NCI-H2081 treated with DMSO at 0.1 percent for 48 hours (cell line): Measurements from ENCODE around the gene PNMA8B.

Experiments used
- DNase-seq: peaks from one replicate; lab custom pipeline; 2025; lab: John Stamatoyannopoulos, UW

The PNMA8B gene

GRCh38 chr19:46453661-46454060 lies 42.0 kb downstream of the PNMA8B start:
- DNase-seq, result no peak

DNA sequence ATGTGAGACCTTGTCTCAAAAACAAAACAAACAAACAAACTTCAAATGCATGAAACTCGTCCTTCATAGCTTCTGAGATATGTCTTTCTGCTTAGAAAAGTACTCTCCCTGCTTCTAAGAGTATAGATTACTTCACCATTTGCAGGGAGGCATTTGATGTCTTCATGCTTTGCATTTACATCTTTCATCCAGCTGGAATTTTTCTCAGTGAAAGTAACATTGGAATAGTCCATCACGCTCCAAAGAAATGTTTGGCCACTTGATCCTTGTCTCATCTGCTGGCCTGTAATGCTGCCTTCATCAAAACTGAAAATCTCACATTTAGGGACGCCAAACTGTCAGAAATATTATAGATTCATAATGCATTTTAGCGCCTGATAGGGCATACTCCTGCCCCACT lies 43.5 kb downstream of the PNMA8B start:
- no peak for DNase-seq

GRCh38 chr19:46451352-46451751 lies 44.3 kb downstream of the PNMA8B start:
- no peak for DNase-seq

DNA sequence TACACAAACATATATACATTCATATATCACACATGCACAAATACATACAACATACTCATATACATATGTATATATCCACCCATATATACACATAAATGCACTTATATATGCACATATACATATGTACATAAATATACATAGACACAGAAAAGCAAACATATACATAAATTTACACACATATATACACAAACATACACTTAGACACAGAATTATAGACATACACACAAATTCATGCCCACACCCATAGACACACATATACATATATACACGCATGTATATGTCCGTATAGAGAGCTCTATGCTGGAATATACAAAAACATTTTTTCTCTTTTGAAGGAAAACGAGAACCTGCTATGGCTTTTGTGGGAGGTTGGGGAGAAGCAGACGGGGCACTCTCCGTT lies 44.9 kb downstream of the PNMA8B start:
- DNase-seq, result no peak

- DNase-seq, result no peak
Measured at GRCh38 chr19:46449228-46449627, 46.4 kb downstream of the PNMA8B start.

GRCh38 chr19:46448601-46449000 lies 47.1 kb downstream of the PNMA8B start:
- DNase-seq, result no peak

DNA sequence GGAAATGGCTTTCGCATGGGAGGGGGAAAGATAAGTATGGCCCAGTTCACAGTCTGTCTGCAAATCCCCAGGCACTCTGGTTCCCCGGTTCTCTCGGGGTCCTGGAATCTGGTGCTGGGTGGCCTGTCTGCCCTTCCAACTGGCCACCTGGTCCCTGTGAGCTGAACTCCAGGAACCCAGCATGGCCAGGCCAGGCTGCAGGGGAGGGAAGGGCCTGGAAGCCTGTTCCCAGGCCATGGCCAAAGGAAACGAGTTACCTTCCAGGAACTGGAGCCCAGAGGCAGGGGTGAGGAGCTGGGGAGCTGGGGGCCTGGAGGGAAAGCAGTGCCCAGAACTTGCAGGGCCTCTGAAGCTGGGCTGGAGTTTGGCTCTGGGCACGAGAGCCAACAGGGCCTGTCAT lies 47.8 kb downstream of the PNMA8B start:
- DNase-seq, result no peak

DNA sequence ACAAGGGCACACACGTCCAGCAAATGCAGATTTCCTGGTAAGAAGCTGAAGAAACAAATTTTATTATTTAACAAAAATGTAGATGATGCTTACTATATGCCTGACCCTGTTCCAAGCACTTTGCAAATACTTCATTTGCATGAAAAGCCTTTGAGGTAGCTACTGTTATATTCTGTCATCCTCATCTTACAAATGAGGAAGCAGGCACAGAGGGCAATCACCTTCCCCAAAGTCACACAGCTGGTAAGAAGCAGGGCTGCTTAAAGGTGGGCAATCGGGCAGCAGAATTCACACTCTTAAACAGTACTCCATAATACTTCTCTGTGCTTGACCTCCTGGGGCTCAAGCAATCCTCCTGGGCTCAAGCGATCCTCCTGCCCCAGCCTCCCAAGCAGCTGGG lies 48.7 kb downstream of the PNMA8B start:
- DNase-seq, result no peak

- no peak for DNase-seq
Measured at GRCh38 chr19:46446021-46446420, 49.6 kb downstream of the PNMA8B start.

GRCh38 chr19:46442808-46443450 lies 52.7 kb downstream of the PNMA8B start:
- DNase-seq, result no peak

DNA sequence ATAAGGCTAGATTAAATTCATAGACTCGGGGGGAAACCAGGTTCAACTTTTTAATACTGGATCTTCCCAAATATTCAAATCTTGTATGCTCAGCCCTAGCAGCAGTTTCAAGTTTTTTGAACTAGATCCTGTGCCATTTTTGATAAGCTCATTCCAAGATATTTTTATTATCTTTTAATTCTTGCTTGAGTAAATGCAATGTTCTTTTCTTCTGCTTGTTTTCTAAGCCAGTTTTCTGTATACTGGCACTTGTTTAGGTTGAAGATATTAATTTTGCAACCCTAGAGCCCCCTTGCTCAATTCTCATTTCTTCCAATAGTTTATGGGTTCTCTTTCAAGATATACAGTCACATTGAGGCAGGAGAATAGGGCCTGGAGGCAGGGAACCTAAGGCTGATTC lies 53.8 kb downstream of the PNMA8B start:
- no peak for DNase-seq
